ENCODE measurements around the gene EEF1AKMT3. TPM values are rescaled to one million over a fixed set of nuclear protein-coding genes. Genes with fewer than 3 reads are reported as not detected.

Gene EEF1AKMT3
- total and polyA plus RNA-seq, 2 of the 4 experiments (the other 2 are of a cell fraction), result 3.2 to 8.1 TPM

DNA sequence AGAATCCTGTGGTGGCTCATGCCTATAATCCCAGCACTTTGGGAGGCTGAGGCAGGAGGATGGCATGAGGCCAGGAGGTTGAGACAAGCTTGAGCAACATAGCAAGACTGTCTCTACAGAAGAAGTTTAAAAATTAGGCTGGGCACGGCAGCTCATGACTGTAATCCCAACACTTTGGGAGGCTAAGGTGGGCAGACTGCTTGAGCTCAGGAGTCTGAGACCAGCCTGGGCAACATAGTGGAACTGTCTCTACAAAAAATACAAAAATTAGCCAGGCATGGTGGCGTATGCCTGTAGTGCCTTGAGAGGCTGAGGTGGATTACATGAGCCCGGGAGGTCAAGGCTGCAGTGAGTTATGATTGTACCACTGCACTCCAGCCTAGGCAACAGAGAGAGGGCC, 4.5 kb upstream of the EEF1AKMT3 start:
- ATAC-seq (ENCODE audit: low read depth), result no peak
- Histone ChIP-seq H2AK9ac (replicated peaks; ENCODE audit: low read depth, low read length, poor library complexity) (no peak overlapping the region), H2BK5ac (ENCODE audit: low read depth, low read length, poor library complexity, severe bottlenecking) (no peak overlapping the region), H4K20me1 (ENCODE audit: insufficient read depth, low read length) (no peaks in the 10 kb centered on the region), H3K27ac (ENCODE audit: insufficient read depth, low read length) (no peak overlapping the region), H3K4me2 (ENCODE audit: low read depth, low read length) (no peak overlapping the region), H2BK20ac (ENCODE audit: low read depth, low read length) (no peak overlapping the region), H3K18ac (ENCODE audit: low read depth, low read length) (no peak overlapping the region), H3K9me3 (ENCODE audit: control insufficient read depth, insufficient read depth, low read length) (peaks cover 2% of the 10 kb centered on the region; the same call in 1 of the 2 replicates), H3K4me3 (ENCODE audit: insufficient read depth, low read depth, low read length) (no peak overlapping the region), H3K27me3 (ENCODE audit: control insufficient read depth, insufficient read depth, low read length) (peaks cover 40% of the 10 kb centered on the region), H2BK120ac (ENCODE audit: low read depth, low read length) (no peak overlapping the region), H3K9me1 (ENCODE audit: insufficient read depth, low read length) (peaks cover 9% of the 10 kb centered on the region), H2BK15ac (ENCODE audit: low read depth, low read length) (no peak overlapping the region), H3K56ac (ENCODE audit: extremely low read depth, insufficient read depth, low read length) (no peak overlapping the region), H3K79me1 (ENCODE audit: low read depth in 1 of 2, low read length in 2 of 2) (peaks cover 12 to 18% of the 10 kb centered on the region in 2 experiments; a peak in 3 of 4 replicates), H3K4ac (ENCODE audit: low read depth, low read length) (no peak overlapping the region), H4K91ac (ENCODE audit: insufficient read depth, low read depth, low read length) (no peak overlapping the region), H3K9ac (ENCODE audit: low read depth, low read length) (no peak overlapping the region), H2AFZ (replicated peaks; ENCODE audit: low read length, poor library complexity) (no peak overlapping the region), H4K5ac (ENCODE audit: low read depth, low read length) (no peak overlapping the region), H3K4me1 (ENCODE audit: control insufficient read depth, insufficient read depth, low read length) (peaks cover 11% of the 10 kb centered on the region; the same call in 1 of the 2 replicates), H3K23ac (ENCODE audit: low read depth, low read length) (no peak overlapping the region), H3K14ac (replicated peaks; ENCODE audit: low read depth, low read length) (no peak overlapping the region), H4K8ac (ENCODE audit: low read depth in 2 of 2, low read length in 2 of 2) (no peak overlapping the region), H2AK5ac (ENCODE audit: low read depth, low read length) (no peak overlapping the region), H3K36me3 (ENCODE audit: control insufficient read depth, insufficient read depth, low read length) (peaks cover 1% of the 10 kb centered on the region; the same call in 1 of the 2 replicates)
- ChIA-PET POLR2A (ENCODE audit: unreplicated experiment) (no interaction called here), CTCF (interaction anchor here (2.0 kb wide), 1 partner anchor 15 kb away, joined by 6 read pairs; the partner anchor contains the start of gene TSFM)
- no peak for DNase-seq
- no peak for TF ChIP-seq NFE2L2 (IDR thresholded peaks at IDR 0.05; ENCODE audit: low read depth, low read length)
- TF ChIP-seq RFX5 (IDR thresholded peaks at IDR 0.05; ENCODE audit: low read depth, low read length), result no peak
- dilution Hi-C loops (cut with HindIII; ENCODE audit: low sequenced_read_pairs, unreplicated experiment) (no loop called here), intact Hi-C loops (cut with micrococcal nuclease) (no loop called here), in situ Hi-C loops (cut with MboI; ENCODE audit: low sequenced_read_pairs) (no loop called here)
- no TSS peak for BruUV-seq (replicated peaks)
- no CpG with 5 or more reads among the region's 3 CpGs for WGBS, 2 experiments (ENCODE audit: extremely low coverage in 2 of 2, insufficient read length in 1 of 2)
